HL-60 (cell line): ENCODE data around the gene DESI1.

Experiments used
- CTCF ChIP-seq: IDR thresholded peaks from one replicate; pipeline ENCODE4 v1.5.1; 2011; ENCODE audit warnings: low read length, control low read depth, inconsistent platforms; ENCODE audit not compliant: insufficient read depth
- GABPA ChIP-seq: IDR thresholded peaks from 2 replicates; pipeline ENCODE4 v1.6.1; 2012; ENCODE audit warnings: low read depth
- TF ChIP-seq, protein P1 (sequence below): IDR thresholded peaks from 2 replicates; pipeline ENCODE4 v1.6.1; 2012; ENCODE audit warnings: low read depth; ENCODE audit not compliant: insufficient replicate concordance

DNA sequence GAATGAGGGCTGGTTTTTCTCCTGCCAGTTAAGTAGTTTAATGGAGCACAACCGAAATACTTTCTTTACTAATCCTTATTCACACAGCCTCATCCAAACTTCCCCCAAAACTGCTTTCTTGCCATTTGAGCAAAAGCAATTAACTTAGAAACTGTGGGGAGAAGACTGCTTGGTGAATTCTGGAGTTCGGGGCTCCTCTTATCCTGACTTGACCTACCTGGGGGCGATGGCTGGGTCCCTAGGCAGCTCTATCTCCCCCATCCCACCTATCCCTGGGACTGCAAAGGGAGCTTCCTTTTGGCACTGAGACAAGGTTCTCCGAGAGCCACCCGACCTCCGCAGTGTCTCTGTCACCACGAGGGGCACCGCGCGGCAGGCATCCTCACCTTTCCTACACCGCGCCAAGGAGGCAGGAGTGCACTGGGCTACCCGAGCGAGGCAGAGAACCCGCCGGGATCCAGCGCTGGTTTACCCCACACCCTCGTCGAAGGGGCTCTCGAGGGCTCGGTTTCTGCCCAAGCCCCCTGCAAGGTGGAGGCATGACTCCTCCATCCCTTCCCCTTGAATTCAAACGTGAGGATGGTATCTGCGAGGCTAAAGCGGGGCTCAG is 759 bp downstream of the DESI1 start:
- no peak for TF ChIP-seq CTCF
- TF ChIP-seq, protein P1, sequence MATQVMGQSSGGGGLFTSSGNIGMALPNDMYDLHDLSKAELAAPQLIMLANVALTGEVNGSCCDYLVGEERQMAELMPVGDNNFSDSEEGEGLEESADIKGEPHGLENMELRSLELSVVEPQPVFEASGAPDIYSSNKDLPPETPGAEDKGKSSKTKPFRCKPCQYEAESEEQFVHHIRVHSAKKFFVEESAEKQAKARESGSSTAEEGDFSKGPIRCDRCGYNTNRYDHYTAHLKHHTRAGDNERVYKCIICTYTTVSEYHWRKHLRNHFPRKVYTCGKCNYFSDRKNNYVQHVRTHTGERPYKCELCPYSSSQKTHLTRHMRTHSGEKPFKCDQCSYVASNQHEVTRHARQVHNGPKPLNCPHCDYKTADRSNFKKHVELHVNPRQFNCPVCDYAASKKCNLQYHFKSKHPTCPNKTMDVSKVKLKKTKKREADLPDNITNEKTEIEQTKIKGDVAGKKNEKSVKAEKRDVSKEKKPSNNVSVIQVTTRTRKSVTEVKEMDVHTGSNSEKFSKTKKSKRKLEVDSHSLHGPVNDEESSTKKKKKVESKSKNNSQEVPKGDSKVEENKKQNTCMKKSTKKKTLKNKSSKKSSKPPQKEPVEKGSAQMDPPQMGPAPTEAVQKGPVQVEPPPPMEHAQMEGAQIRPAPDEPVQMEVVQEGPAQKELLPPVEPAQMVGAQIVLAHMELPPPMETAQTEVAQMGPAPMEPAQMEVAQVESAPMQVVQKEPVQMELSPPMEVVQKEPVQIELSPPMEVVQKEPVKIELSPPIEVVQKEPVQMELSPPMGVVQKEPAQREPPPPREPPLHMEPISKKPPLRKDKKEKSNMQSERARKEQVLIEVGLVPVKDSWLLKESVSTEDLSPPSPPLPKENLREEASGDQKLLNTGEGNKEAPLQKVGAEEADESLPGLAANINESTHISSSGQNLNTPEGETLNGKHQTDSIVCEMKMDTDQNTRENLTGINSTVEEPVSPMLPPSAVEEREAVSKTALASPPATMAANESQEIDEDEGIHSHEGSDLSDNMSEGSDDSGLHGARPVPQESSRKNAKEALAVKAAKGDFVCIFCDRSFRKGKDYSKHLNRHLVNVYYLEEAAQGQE = no peak
- no peak for TF ChIP-seq GABPA
